ENCODE results near the gene TAF4.

The TAF4 gene

DNA sequence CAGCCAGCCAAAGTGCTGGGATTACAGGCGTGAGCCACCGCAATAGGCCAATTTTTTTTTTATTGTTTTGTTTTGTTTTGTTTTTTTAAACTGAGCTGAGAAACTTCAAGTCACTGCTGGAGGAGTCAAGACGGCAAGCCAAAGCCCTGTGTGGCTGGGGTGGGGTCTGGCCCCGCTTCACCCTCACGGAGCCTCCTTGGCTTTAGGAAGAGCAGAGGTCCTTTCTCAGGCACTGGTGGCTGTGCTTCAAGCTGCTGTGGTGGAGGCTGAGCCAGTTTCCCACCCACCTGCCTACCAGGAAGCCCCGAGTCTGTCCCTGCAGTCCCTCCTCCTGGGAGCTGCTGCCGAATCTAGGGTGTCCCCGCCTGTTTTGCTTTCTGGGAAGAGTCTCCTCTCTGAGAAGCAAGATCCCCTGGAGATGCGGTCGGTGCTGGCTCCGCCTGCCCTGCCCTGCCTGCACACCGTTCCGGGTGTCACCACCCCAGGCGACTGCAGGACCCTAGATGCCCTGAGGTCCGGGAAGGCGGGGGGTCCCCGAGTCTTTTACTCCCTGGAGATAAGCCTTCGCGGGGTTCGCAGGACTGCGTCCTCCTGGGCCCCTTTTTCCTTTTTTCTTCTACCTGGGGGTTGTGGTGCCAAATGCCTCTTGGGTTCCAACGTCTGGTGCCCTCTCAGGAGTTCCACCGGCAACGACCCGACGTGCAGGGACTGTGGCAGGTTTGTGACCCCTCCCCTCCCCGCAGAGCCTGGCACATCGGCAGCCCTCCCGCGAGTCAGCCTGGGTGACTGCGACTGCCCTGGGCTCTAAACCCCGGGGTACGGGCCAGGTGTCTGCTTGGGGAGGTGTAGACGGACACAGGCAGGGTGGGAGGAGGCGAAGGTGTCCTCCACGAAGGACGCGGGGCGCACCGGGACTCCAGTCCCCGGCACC lies 100.7 kb downstream of the TAF4 start:
- no peak for DNase-seq (ENCODE audit: low spot score)

GRCh38 chr20:61963885-61964674 lies 101.6 kb downstream of the TAF4 start:
- DNase-seq (ENCODE audit: low spot score), result no peak

- no peak for DNase-seq (ENCODE audit: low spot score)
These were observed 102.5 kb downstream of the TAF4 start for GRCh38 chr20:61963149-61963548.

- DNase-seq (ENCODE audit: low spot score), result no peak
These were observed 104.8 kb downstream of the TAF4 start for GRCh38 chr20:61960836-61961235.

- DNase-seq (ENCODE audit: low spot score), result no peak
These were observed 106.6 kb downstream of the TAF4 start for GRCh38 chr20:61958773-61959700.

- no peak for DNase-seq (ENCODE audit: low spot score)
These were observed 107.5 kb downstream of the TAF4 start for GRCh38 chr20:61957961-61958715.

DNA sequence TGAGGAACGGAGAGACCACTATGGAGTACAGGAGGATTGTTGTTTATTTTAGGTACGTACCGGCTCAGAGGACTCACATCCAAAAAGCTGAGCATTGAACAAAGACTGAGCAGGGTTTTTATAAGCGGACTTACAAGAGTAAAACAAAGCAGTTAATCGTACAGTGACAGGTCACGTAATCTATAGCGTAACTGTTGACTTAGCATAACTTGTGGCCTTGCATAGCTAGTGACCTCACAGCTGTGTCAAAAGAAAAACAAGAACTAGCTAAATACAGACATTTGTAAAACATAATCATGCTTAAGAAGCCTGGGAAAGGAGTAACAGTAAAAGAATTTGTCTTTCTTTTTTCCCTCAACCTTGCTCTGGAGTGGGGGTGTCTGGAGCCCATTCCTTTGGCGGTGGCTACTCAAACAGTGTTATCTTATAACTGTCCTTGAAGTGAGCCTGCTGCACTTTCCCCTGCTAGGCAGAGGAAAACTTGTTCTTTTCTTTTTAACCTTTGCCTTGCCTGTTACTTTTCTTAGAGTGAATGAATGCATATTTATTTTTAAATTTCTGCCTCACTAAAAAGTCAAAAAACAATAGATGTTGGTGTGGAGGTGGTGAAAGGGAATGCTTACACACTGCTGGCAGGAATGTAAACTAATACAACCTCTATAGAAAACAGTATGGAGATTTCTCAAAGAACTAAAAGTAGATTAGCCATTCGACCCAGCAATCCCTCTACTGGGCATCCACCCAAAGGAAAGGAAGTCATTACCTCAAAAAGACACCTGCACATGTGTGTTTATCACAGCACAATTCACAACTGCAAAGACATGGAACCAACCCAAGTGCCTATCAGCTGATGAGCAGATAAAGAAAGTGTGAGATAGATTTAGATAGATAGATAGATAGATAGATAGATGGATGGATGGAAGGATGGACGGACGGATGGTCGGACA lies 109.0 kb downstream of the TAF4 start:
- DNase-seq (ENCODE audit: low spot score), result no peak

DNA sequence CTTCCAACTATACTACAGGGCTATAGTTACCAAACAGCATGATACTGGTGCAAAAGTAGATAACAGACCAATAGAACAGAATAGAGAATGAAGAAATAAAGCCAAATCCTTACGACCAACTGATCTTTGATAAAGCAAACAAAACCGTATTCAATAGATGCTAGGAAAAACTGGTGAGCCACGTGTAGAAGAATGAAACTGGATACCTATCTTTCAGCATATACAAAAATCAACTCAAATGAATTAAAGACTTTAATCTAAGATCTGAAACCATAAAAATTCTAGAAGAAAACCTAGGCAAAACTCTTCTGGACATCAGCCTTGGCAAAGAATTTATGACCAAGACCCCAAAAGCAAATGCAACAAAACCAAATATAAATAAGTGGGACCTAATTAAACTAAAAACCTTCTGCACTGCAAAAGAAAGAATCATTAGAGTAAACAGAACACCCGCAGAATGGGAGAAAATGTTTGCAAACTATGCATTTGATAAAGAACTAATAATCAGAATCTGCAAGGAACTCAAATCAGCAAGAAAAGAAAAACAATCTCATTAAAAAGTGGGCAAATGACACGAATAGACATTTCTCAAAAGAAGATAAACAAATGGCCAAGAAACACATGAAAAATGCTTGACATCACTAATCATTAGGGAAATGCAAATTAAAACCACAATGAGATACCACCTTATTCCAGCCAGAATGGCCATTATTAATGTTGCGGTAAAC lies 109.8 kb downstream of the TAF4 start:
- no peak for DNase-seq (ENCODE audit: low spot score)

- no peak for DNase-seq (ENCODE audit: low spot score)
These were observed 111.2 kb downstream of the TAF4 start for GRCh38 chr20:61954276-61955021.

DNA sequence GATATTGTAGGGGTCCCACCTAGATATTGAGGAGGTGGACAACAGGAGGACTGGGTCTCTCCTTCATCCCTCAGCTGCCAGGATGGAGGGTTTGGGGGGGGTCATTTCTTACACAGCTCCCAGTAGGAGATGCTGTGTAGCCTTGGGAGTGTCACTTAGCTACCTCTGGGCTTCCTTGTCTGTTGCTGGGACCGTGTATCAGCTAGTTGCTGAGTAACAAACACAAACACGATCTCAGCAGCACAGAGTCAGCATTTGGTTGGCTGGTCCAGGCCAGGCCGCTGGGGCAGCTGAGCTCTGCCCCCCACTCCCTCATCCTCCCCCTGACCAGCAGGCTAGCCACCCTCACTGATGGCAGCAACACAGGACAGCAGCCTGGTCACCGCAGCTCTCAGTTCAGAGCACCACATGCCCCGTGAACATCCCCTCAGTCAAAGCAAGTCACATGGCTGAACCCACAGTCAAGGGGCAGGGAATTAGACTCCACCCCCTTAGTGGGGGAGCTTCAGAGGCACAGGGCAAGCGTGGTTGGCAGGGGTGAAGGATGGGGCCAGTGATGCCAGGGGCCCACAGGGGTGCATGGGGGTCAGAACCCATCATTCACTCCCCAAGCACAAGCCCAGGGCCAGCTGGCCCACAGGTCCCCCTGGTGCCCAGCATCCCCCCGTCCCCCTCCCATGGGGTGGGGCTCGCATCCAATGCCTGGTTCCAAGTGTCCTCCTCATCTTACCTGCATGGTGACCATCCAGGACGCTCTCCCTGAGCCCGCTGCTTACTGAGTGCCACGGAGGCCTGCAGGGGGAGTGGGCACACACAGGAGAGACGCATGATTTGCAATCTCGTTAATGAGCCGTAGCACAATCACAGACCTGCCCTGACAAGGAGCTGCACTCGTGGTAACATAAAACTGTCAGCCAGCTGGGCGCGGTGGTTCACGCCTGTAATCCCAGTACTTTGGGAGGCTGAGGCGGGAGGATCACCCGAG lies 112.4 kb downstream of the TAF4 start:
- DNase-seq (ENCODE audit: low spot score), result no peak

GRCh38 chr20:61951695-61952533 lies 113.8 kb downstream of the TAF4 start:
- no peak for DNase-seq (ENCODE audit: low spot score)

DNA sequence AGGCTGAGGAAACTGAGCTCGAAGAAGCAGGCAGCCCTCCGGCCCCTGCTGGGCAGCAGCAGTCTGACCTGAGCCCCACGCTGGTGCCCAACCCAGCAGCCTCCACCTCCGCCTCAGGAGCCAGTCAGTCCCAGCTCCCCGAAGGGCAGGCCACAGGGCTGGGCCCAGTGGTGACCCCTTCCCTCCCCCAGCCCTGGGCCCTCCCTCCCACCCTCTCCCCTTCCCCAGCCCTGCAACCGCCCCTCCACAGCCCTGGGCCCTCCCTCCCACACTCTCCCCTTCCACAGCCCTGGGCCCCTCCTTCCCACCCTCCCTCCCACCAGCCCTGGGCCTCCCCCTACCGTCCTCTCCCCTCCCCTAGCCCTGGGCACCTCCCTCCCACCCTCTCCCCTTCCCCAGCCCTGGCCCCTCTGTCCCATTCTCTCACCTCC lies 115.0 kb downstream of the TAF4 start:
- DNase-seq (ENCODE audit: low spot score), result no peak

DNA sequence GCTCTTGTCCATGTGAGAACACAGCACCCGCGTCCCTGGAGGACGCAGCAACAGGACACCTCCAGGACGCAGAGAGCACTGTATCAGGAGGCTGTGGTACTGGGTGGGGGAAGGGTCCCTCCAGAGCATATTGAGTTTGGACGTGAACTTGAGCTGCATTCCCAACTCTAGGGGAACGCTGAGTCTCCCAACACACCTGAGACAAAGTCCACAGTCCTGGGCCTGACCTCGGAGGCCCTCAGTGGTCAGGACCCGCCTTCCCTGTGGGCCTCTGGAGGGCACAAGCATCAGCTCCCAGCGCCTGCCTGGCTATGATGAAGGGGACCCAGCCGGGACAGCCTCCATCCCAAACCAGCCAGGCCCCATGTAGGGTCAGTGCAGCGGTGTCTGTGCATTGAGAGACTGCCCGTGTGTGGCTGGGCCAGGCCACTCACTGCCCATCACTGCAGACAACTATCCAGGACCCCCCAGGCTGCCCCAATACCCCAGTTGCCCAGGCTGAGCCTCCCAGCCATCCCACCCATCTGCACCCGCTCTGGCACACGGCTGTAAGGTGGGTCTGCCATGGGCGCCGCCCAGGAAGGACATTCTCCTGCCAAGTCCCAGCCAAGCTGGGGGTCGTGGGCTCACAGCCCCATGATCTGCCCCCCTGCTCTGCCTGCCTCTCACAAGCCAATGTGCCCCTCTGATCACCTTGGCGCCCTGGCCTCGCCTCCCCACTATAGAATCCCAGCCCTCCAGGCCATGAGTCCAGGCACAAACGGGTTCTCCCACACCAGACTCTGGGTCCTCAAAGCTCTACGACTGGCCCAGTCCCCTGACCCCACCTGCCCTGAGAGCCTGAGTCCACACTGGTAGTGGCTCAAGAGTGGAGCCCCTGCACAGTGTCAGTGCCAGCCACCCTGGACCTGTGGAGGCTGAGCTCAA lies 115.7 kb downstream of the TAF4 start:
- no peak for DNase-seq (ENCODE audit: low spot score)

GRCh38 chr20:61949363-61949713 lies 116.3 kb downstream of the TAF4 start:
- DNase-seq (ENCODE audit: low spot score), result no peak

DNA sequence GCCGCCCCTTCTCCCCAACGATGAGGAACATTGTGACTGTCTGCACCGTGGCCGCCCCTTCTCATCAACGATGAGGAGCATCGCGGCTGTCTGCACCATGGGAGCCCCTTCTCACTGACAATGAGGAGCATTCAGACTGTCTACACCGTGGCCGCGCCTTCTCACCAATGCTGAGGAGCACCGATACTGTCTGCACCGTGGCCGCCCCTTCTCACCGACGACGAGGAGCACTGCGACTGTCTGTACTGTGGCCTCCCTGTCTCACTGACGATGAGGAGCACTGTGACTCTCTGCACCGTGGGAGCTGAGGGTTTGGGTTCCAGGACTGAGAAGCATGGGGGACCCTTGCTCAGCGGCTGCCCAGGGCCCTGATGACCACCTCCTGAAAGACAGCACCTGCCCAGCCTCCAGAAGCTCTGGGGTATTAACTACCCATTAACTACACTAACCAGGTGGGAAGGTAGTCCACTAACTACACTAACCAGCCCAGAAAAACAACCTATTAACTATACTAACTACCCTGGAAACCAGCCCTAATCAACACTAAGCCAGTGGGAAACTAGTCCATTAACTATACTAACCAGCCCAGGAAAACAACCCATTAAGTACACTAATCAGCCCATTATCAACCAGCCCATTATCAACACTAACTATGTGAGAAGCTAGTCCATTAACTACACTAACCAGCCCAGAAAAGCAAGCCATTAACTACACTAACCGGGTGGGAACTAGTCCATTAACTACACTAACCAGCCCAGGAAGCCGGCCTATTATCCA lies 116.9 kb downstream of the TAF4 start:
- DNase-seq (ENCODE audit: low spot score), result no peak
